H9 (cell line): ENCODE data around the gene DGLUCY. TPM values are rescaled to one million over a fixed set of nuclear protein-coding genes. Genes with fewer than 3 reads are reported as not detected.

ENCODE experiments used
- DNase-seq: peaks from one replicate; pipeline ENCODE4 v3.0.0-alpha.2; 2017
- H2AFZ ChIP-seq: one replicate; pipeline ENCODE4 v1.6.1; 2013; ENCODE audit warnings: mild to moderate bottlenecking, low read length, control low read depth, moderate library complexity
- H2AK5ac ChIP-seq: 2 replicates; pipeline ENCODE4 v1.6.1; 2013; ENCODE audit warnings: low read length, control low read depth, mixed read lengths; ENCODE audit not compliant: insufficient read length
- H2BK120ac ChIP-seq: one replicate; pipeline ENCODE4 v1.6.1; 2013; ENCODE audit warnings: low read depth, mild to moderate bottlenecking, low read length, control low read depth, inconsistent platforms; ENCODE audit not compliant: poor library complexity, severe bottlenecking
- H2BK12ac ChIP-seq: 2 replicates; pipeline ENCODE4 v1.6.1; 2013; ENCODE audit warnings: low read length, control low read depth, mixed read lengths, low read depth; ENCODE audit not compliant: insufficient read length
- H2BK15ac ChIP-seq: 2 replicates; pipeline ENCODE4 v1.6.1; 2013; ENCODE audit warnings: low read depth, low read length, control low read depth
- H2BK20ac ChIP-seq: one replicate; pipeline ENCODE4 v1.6.1; 2013; ENCODE audit warnings: low read depth, mild to moderate bottlenecking, low read length, control low read depth, inconsistent platforms; ENCODE audit not compliant: poor library complexity, severe bottlenecking
- H2BK5ac ChIP-seq: 2 replicates; pipeline ENCODE4 v1.6.1; 2013; ENCODE audit warnings: low read length, control low read depth, mixed read lengths; ENCODE audit not compliant: insufficient read length
- H3K14ac ChIP-seq: 2 replicates; pipeline ENCODE4 v1.6.1; 2013; ENCODE audit warnings: low read length, control low read depth; ENCODE audit not compliant: insufficient read depth
- H3K18ac ChIP-seq: 2 replicates; pipeline ENCODE4 v1.6.1; 2013; ENCODE audit warnings: low read depth, mild to moderate bottlenecking, mixed read lengths, low read length, control low read depth; ENCODE audit not compliant: insufficient read length
- H3K23ac ChIP-seq: 2 replicates; pipeline ENCODE4 v1.6.1; 2013; ENCODE audit warnings: low read length, control low read depth, mixed read lengths, low read depth; ENCODE audit not compliant: insufficient read length
- H3K23me2 ChIP-seq: 2 replicates; pipeline ENCODE4 v1.6.1; 2013; ENCODE audit warnings: low read depth, mild to moderate bottlenecking, mixed read lengths, low read length, control low read depth; ENCODE audit not compliant: insufficient read length, poor library complexity, severe bottlenecking
- H3K27ac ChIP-seq: 2 replicates; pipeline ENCODE4 v1.5.1; 2013; ENCODE audit warnings: low read length, control low read depth, mixed read lengths, low read depth; ENCODE audit not compliant: insufficient read length
- H3K27me3 ChIP-seq: 2 replicates; pipeline ENCODE4 v1.6.1; 2013; ENCODE audit warnings: low read length, control low read depth, inconsistent platforms; ENCODE audit not compliant: insufficient read depth
- H3K4ac ChIP-seq: 2 replicates; pipeline ENCODE4 v1.6.1; 2013; ENCODE audit warnings: low read depth, mild to moderate bottlenecking, control low read depth, inconsistent platforms, low read length, moderate library complexity
- H3K4me1 ChIP-seq: 2 replicates; pipeline ENCODE4 v1.6.1; 2013; ENCODE audit warnings: low read length, control low read depth, inconsistent platforms; ENCODE audit not compliant: insufficient read depth
- H3K4me2 ChIP-seq: 2 replicates; pipeline ENCODE4 v1.6.1; 2013; ENCODE audit warnings: low read length, control low read depth, mixed read lengths; ENCODE audit not compliant: insufficient read length, insufficient read depth
- H3K56ac ChIP-seq: 2 replicates; pipeline ENCODE4 v1.6.1; 2013; ENCODE audit warnings: low read depth, mild to moderate bottlenecking, mixed read lengths, low read length, control low read depth; ENCODE audit not compliant: insufficient read length
- H3K79me1 ChIP-seq: 2 replicates; pipeline ENCODE4 v1.6.1; 2013; ENCODE audit warnings: low read depth, mild to moderate bottlenecking, moderate library complexity, low read length, control low read depth, inconsistent platforms; ENCODE audit not compliant: insufficient read depth, poor library complexity, severe bottlenecking
- H3K79me2 ChIP-seq: 2 replicates; pipeline ENCODE4 v1.6.1; 2013; ENCODE audit warnings: low read length, control low read depth, inconsistent platforms; ENCODE audit not compliant: insufficient read depth
- H3K9ac ChIP-seq: 2 replicates; pipeline ENCODE4 v1.6.1; 2013; ENCODE audit warnings: low read length, control low read depth, mixed read lengths; ENCODE audit not compliant: insufficient read length; ENCODE audit errors: extremely low read depth
- H3K9me3 ChIP-seq: one replicate; pipeline ENCODE4 v1.6.1; 2013; ENCODE audit warnings: low read depth, low read length, inconsistent platforms; ENCODE audit not compliant: control insufficient read depth
- H3T11ph ChIP-seq: one replicate; pipeline ENCODE4 v1.6.1; 2013; ENCODE audit warnings: mild to moderate bottlenecking, low read length, control low read depth, inconsistent platforms
- H4K20me1 ChIP-seq: one replicate; pipeline ENCODE4 v1.6.1; 2013; ENCODE audit not compliant: control insufficient read depth, insufficient read length, insufficient read depth
- H4K5ac ChIP-seq: 2 replicates; pipeline ENCODE4 v1.6.1; 2013; ENCODE audit warnings: low read depth, mild to moderate bottlenecking, mixed read lengths, low read length, control low read depth; ENCODE audit not compliant: insufficient read length
- H4K8ac ChIP-seq: replicated peaks from 2 replicates; pipeline ENCODE4 v1.6.1; 2013; ENCODE audit warnings: low read length, control low read depth, mixed read lengths, low read depth; ENCODE audit not compliant: insufficient read length
- H4K91ac ChIP-seq: 2 replicates; pipeline ENCODE4 v1.6.1; 2013; ENCODE audit warnings: low read depth, mild to moderate bottlenecking, moderate library complexity, mixed read lengths, low read length, control low read depth; ENCODE audit not compliant: insufficient read length
- H3K27ac Mint-ChIP-seq, 3 experiments: 2 replicates in 2 of 3; 3 replicates in 1 of 3; pipeline ENCODE4 v1.8.0; 2020 to 2021; ENCODE audit warnings: mixed read lengths in 3 of 3, mild to moderate bottlenecking in 1 of 3, moderate library complexity in 1 of 3
- H3K27me3 Mint-ChIP-seq: 2 replicates; pipeline ENCODE4 v1.8.0; 2021; ENCODE audit warnings: low read depth, mild to moderate bottlenecking, moderate library complexity, mixed read lengths
- H3K36me3 Mint-ChIP-seq, 3 experiments: 2 replicates in 2 of 3; 3 replicates in 1 of 3; pipeline ENCODE4 v1.8.0; 2020 to 2021; ENCODE audit warnings: low read depth in 3 of 3, mixed read lengths in 3 of 3; ENCODE audit not compliant: insufficient read depth in 1 of 3
- H3K4me1 Mint-ChIP-seq, 2 experiments: 2 replicates each; pipeline ENCODE4 v1.8.0; 2020; ENCODE audit warnings: mixed read lengths in 2 of 2
- H3K4me3 Mint-ChIP-seq, 2 experiments: 2 replicates in 1 of 2; 3 replicates in 1 of 2; pipeline ENCODE4 v1.8.0; 2020 to 2021; ENCODE audit warnings: mild to moderate bottlenecking in 2 of 2, mixed read lengths in 2 of 2, moderate library complexity in 1 of 2
- H3K9me3 Mint-ChIP-seq, 2 experiments: 2 replicates in 1 of 2; 3 replicates in 1 of 2; pipeline ENCODE4 v1.8.0; 2020; ENCODE audit warnings: mild to moderate bottlenecking in 2 of 2, mixed read lengths in 2 of 2, moderate library complexity in 1 of 2
- CTCF ChIP-seq: fragments of 200-600 bp; sonication (generic); conservative IDR thresholded peaks from 3 replicates; pipeline ENCODE4 v1.8.0; 2021; ENCODE audit warnings: antibody characterized with exemption, mild to moderate bottlenecking
- WGBS: extraction: QIAGEN DNeasy Blood & Tissue Kit; methylation state at CpG from one replicate; pipeline ENCODE4 v1.1.7; 2013; ENCODE audit warnings: missing lambda C conversion rate, low lambda C conversion rate, mixed read lengths; ENCODE audit not compliant: insufficient read length; ENCODE audit errors: extremely low coverage; 5-methylcytosine and 5-hydroxymethylcytosine counted together
- total RNA-seq: library from RNA; stranded (reverse); gene quantifications from 2 replicates; pipeline ENCODE4 v1.2.1, GENCODE V29; 2021

The DGLUCY gene
- total RNA-seq, 1 experiment from 2014 or later, result 29.6 TPM

- Histone ChIP-seq H3T11ph (no peak overlapping the region), H3K9me3 (peaks cover 5% of the 10 kb centered on the region), H2BK12ac (no peak overlapping the region), H4K91ac (no peak overlapping the region), H3K27ac (no peak overlapping the region), H4K20me1 (no peaks in the 10 kb centered on the region), H2AFZ (no peak overlapping the region), H3K4ac (no peak overlapping the region), H3K23ac (no peak overlapping the region), H2AK5ac (no peak overlapping the region), H3K79me2 (no peaks in the 10 kb centered on the region), H3K23me2 (no peaks in the 10 kb centered on the region), H3K9ac (no peak overlapping the region), H4K5ac (no peak overlapping the region), H2BK120ac (no peak overlapping the region), H3K4me1 (no peaks in the 10 kb centered on the region), H3K4me2 (no peak overlapping the region), H3K79me1 (no peaks in the 10 kb centered on the region), H4K8ac (no peak overlapping the region), H2BK5ac (no peak overlapping the region), H3K18ac (no peak overlapping the region), H3K14ac (no peak overlapping the region), H2BK15ac (no peak overlapping the region), H3K56ac (no peak overlapping the region), H3K27me3 (no peaks in the 10 kb centered on the region), H2BK20ac (no peak overlapping the region)
- no CpG with 5 or more reads among the region's 10 CpGs for WGBS
- no peaks in the 10 kb centered on the region for H3K27me3 Mint-ChIP-seq
- DNase-seq, result no peak
- no peak overlapping the region for H3K27ac Mint-ChIP-seq
- no peaks in the 10 kb centered on the region for H3K4me1 Mint-ChIP-seq
- H3K9me3 Mint-ChIP-seq, result peaks cover 10 to 14% of the 10 kb centered on the region in 2 experiments
- no peak for TF ChIP-seq CTCF
- no peak overlapping the region; a peak in 1 of 5 replicates for H3K4me3 Mint-ChIP-seq
- H3K36me3 Mint-ChIP-seq, result peaks cover 15 to 54% (median 41%) of the 10 kb centered on the region in 3 experiments
Observed at GRCh38 chr14:91195881-91196280, 82.0 kb downstream of the DGLUCY start.
